Peyer's patch (tissue), 4 donors: Measurements from ENCODE around the gene EP400. TPM values are rescaled to one million over a fixed set of nuclear protein-coding genes. Genes with fewer than 3 reads are reported as not detected.
A peak's percentile ranks its signal among the peaks of the same experiment; 100 is the strongest.
"Not testable (repeated sequence)": the region's sequence is repeated elsewhere in the genome, so short reads cannot be mapped to it uniquely, and the experiment has no call there.

Experiments used
- DNase-seq, 3 donors: peaks; one replicate each; pipeline ENCODE4 v3.0.0-alpha.2; 2017 to 2019
- H3K27ac ChIP-seq, 4 donors: fragments of 200-600 bp; sonication (generic); one replicate each; pipeline ENCODE4 v1.5.1; 2016 to 2019
- H3K27me3 ChIP-seq, 2 donors: fragments of 200-600 bp; sonication (generic); one replicate each; pipeline ENCODE4 v1.5.1; 2019
- H3K36me3 ChIP-seq, 3 donors: fragments of 200-600 bp; sonication (generic); one replicate each; pipeline ENCODE4 v1.5.1; 2016 to 2019
- H3K4me1 ChIP-seq, 4 donors: fragments of 200-600 bp; sonication (generic); one replicate each; pipeline ENCODE4 v1.5.1; 2016 to 2019
- H3K4me3 ChIP-seq, 4 donors: fragments of 200-600 bp; sonication (generic); 1 replicate in 3 of 4; 2 replicates in 1 of 4; pipeline ENCODE4 v1.5.1; 2016 to 2019; ENCODE audit warnings: mild to moderate bottlenecking in 1 of 4
- H3K9me3 ChIP-seq, 4 donors: fragments of 200-600 bp; sonication (generic); one replicate each; pipeline ENCODE4 v1.5.1; 2016 to 2019; ENCODE audit warnings: mild to moderate bottlenecking in 1 of 4
- CTCF ChIP-seq, 6 experiments: fragments of 450-650 bp in 4 of 6; fragments of 200-600 bp in 2 of 6; sonication (generic) in 1 of 6; IDR thresholded peaks; one replicate each; pipeline ENCODE4 v1.5.1; 2017 to 2019; ENCODE audit warnings: antibody characterized with exemption in 6 of 6, mild to moderate bottlenecking in 3 of 6, moderate library complexity in 1 of 6
- POLR2A ChIP-seq, 2 donors: fragments of 450-650 bp; IDR thresholded peaks; one replicate each; pipeline ENCODE4 v1.5.1; 2017; ENCODE audit warnings: antibody characterized with exemption in 2 of 2, mild to moderate bottlenecking in 2 of 2, moderate library complexity in 2 of 2
- total RNA-seq, 4 donors: library from RNA; depleted of rRNA; stranded (reverse); fragments of >200 nt; gene quantifications; one replicate each; pipeline ENCODE4 v1.1.0, GENCODE V29; 2016

The EP400 gene
- total RNA-seq, 4 donors from 2014 or later, result 22.1 to 60.2 (median 49.2) TPM

- Histone ChIP-seq H3K9me3 (no peaks in the 10 kb centered on the region), H3K4me1 (peaks cover 2 to 26% (median 13%) of the 10 kb centered on the region in 4 donors), H3K4me3 (no peak overlapping the region), H3K27me3 (no peaks in the 10 kb centered on the region), H3K27ac (peak overlapping the region; percentile 77 to 87 (median 86)), H3K36me3 (peaks cover 0 to 15% (median 0%) of the 10 kb centered on the region in 3 donors)
- DNase-seq, result peak in 1 of 3 donors; percentile 17
- no peak for TF ChIP-seq CTCF (IDR thresholded peaks at IDR 0.05)
Observed at GRCh38 chr12:131948166-131948712, 1.5 kb upstream of the EP400 start.

- not testable (repeated sequence) for H3K9me3 ChIP-seq, DNase-seq, H3K36me3 ChIP-seq, H3K27me3 ChIP-seq
- Histone ChIP-seq H3K4me3 (peak overlapping the region; percentile 80 to 100 (median 98)), H3K4me1 (peaks cover 2 to 30% (median 13%) of the 10 kb centered on the region in 4 donors), H3K27ac (peak overlapping the region; percentile 77 to 87 (median 86))
Observed at GRCh38 chr12:131948713-131949430, 870 bp upstream of the EP400 start.

GRCh38 chr12:131950182-131950913 lies 606 bp downstream of the EP400 start:
- Histone ChIP-seq H3K27me3 (no peaks in the 10 kb centered on the region), H3K27ac (peak overlapping the region; percentile 77 to 87 (median 86)), H3K36me3 (no peaks in the 10 kb centered on the region), H3K4me1 (peaks cover 2 to 30% (median 13%) of the 10 kb centered on the region in 4 donors), H3K4me3 (peak overlapping the region; percentile 80 to 100 (median 98)), H3K9me3 (no peaks in the 10 kb centered on the region)
- TF ChIP-seq CTCF (IDR thresholded peaks at IDR 0.05) (no peak), POLR2A (IDR thresholded peaks at IDR 0.05) (no peak)
- DNase-seq, result peak in 2 of 3 donors; percentile 55 to 60

GRCh38 chr12:131953810-131954209 lies 4.1 kb downstream of the EP400 start:
- not testable (repeated sequence) for H3K27ac ChIP-seq, DNase-seq, H3K36me3 ChIP-seq, H3K9me3 ChIP-seq, H3K4me3 ChIP-seq, H3K27me3 ChIP-seq
- H3K4me1 ChIP-seq, result peaks cover 0 to 45% (median 13%) of the 10 kb centered on the region in 4 donors

GRCh38 chr12:131954460-131954859 lies 4.7 kb downstream of the EP400 start:
- H3K27me3 ChIP-seq, H3K36me3 ChIP-seq, H3K4me3 ChIP-seq, DNase-seq, H3K9me3 ChIP-seq, H3K27ac ChIP-seq: not testable (repeated sequence)
- peaks cover 0 to 46% (median 11%) of the 10 kb centered on the region in 4 donors for H3K4me1 ChIP-seq

- Histone ChIP-seq H3K27me3 (no peaks in the 10 kb centered on the region), H3K4me3 (no peak overlapping the region), H3K4me1 (peaks cover 0 to 28% (median 0%) of the 10 kb centered on the region in 4 donors), H3K36me3 (peaks cover 0 to 11% (median 0%) of the 10 kb centered on the region in 3 donors), H3K27ac (no peak overlapping the region), H3K9me3 (no peaks in the 10 kb centered on the region)
- no peak for TF ChIP-seq POLR2A (IDR thresholded peaks at IDR 0.05)
- TF ChIP-seq CTCF (IDR thresholded peaks at IDR 0.05), result no peak
- DNase-seq, result no peak
Observed at GRCh38 chr12:131959116-131959515, 9.4 kb downstream of the EP400 start.
